K562 (cell line): Measurements from ENCODE around the gene NAV2. TPM values are rescaled to one million over a fixed set of nuclear protein-coding genes. Genes with fewer than 3 reads are reported as not detected.

Experiments
- ATAC-seq: fragments of 200-7000 bp; cut with Tn5 transposase; 3 replicates; pipeline ENCODE4 v1.9.1; 2020; ENCODE audit warnings: moderate library complexity
- BruUV-seq: library from RNA; stranded (reverse); fragments of 400-500 nt; replicated peaks from 2 replicates; lab custom pipeline; 2021; lab: Mats Ljungman, UMichigan
- CTCF ChIA-PET: fragments of 300-600 bp; formaldehyde crosslinking; extraction: SDS; loops from one replicate; lab custom pipeline; 2021; ENCODE audit warnings: low intra/inter-chr PET ratio; lab: Yijun Ruan, JAX
- POLR2A ChIA-PET: fragments of 300-600, 350-650 bp; sonication (Branson Sonifier 250); formaldehyde crosslinking; extraction: SDS; loops from one replicate; lab custom pipeline; 2021; ENCODE audit warnings: antibody characterized with exemption, inconsistent platforms; lab: Yijun Ruan, JAX
- DNase-seq, 4 experiments: peaks; one replicate each; pipeline versions ENCODE4 v3.0.0 to v3.0.0-alpha.2; 2011 to 2018; ENCODE audit warnings: low spot score in 3 of 4, mixed read lengths in 3 of 4; ENCODE audit errors: extremely low read depth in 1 of 4
- FAIRE-seq: peaks from 2 replicates; lab custom pipeline; 2011; peaks lifted over from hg19 to GRCh38; lab: Jason Lieb, UNC
- H2AFZ ChIP-seq: 2 replicates; pipeline ENCODE4 v1.6.0; 2011; ENCODE audit warnings: low read depth, low read length, control low read depth, inconsistent platforms
- H3K27ac ChIP-seq: fragments of 200-600 bp; 3 replicates; pipeline ENCODE4 v1.8.0; 2011; ENCODE audit warnings: low read depth, mild to moderate bottlenecking, control low read depth, inconsistent platforms, low read length, moderate library complexity, mixed read lengths; ENCODE audit errors: extremely low read depth
- H3K27me3 ChIP-seq, 2 experiments: fragments of 300-600 bp in 1 of 2; 2 replicates in 1 of 2; 3 replicates in 1 of 2; pipeline versions ENCODE4 v1.6.0 to v1.8.0; 2011; ENCODE audit warnings: inconsistent platforms in 2 of 2, low read length in 2 of 2, mild to moderate bottlenecking in 1 of 2, mixed read lengths in 1 of 2, moderate library complexity in 1 of 2; ENCODE audit not compliant: control insufficient read depth in 2 of 2, insufficient read depth in 2 of 2
- H3K36me3 ChIP-seq: fragments of 300-600 bp; 3 replicates; pipeline ENCODE4 v1.8.0; 2011; ENCODE audit warnings: mild to moderate bottlenecking, low read length, inconsistent platforms; ENCODE audit not compliant: control insufficient read depth, insufficient read depth
- H3K4me1 ChIP-seq, 2 experiments: fragments of 200-600 bp in 1 of 2; replicated peaks in 1 of 2; 2 replicates in 1 of 2; 3 replicates in 1 of 2; pipeline versions ENCODE4 v1.5.1 to v1.8.0; 2011; ENCODE audit warnings: inconsistent platforms in 2 of 2, low read length in 2 of 2, mild to moderate bottlenecking in 1 of 2, mixed read lengths in 1 of 2, moderate library complexity in 1 of 2; ENCODE audit not compliant: control insufficient read depth in 2 of 2, insufficient read depth in 2 of 2
- H3K4me2 ChIP-seq: 2 replicates; pipeline ENCODE4 v1.6.1; 2011; ENCODE audit warnings: low read length, control low read depth, inconsistent platforms, mixed read lengths; ENCODE audit not compliant: insufficient read depth
- H3K4me3 ChIP-seq: fragments of 200-600 bp; sonication (generic), shearing (Covaris generic); 2 replicates; pipeline ENCODE4 v1.5.1; 2016; ENCODE audit warnings: control low read depth, inconsistent platforms
- H3K79me2 ChIP-seq: fragments of 200-600 bp; 3 replicates; pipeline ENCODE4 v1.8.0; 2011; ENCODE audit warnings: low read length, inconsistent platforms; ENCODE audit not compliant: control insufficient read depth, insufficient read depth
- H3K9ac ChIP-seq, 2 experiments: 2 replicates each; pipeline versions ENCODE4 v1.6.0 to v1.6.1; 2011; ENCODE audit warnings: low read depth in 2 of 2, low read length in 2 of 2, control low read depth in 1 of 2, inconsistent platforms in 1 of 2, mild to moderate bottlenecking in 1 of 2, mixed read lengths in 1 of 2; ENCODE audit not compliant: insufficient read depth in 1 of 2
- H3K9me1 ChIP-seq: one replicate; pipeline ENCODE4 v1.6.0; 2011; ENCODE audit warnings: inconsistent platforms, mild to moderate bottlenecking, low read length, moderate library complexity; ENCODE audit not compliant: control insufficient read depth, insufficient read depth
- H3K9me3 ChIP-seq: replicated peaks from 2 replicates; pipeline ENCODE4 v1.5.1; 2011; ENCODE audit warnings: low read depth, low read length, inconsistent platforms; ENCODE audit not compliant: control insufficient read depth, insufficient read depth
- H4K20me1 ChIP-seq: replicated peaks from 2 replicates; pipeline ENCODE4 v1.6.1; 2011; ENCODE audit warnings: low read length, inconsistent platforms, mixed read lengths; ENCODE audit not compliant: control insufficient read depth, insufficient read depth
- CBX5 ChIP-seq: IDR thresholded peaks from 2 replicates; pipeline ENCODE4 v1.6.1; 2014; ENCODE audit warnings: low read depth, borderline replicate concordance
- KDM1A ChIP-seq, 2 experiments: fragments of 450-650 bp; IDR thresholded peaks; 2 replicates each; pipeline ENCODE4 v1.6.1; 2016; ENCODE audit warnings: mild to moderate bottlenecking in 2 of 2
- WGBS: fragments of 100-300 bp; shearing (Covaris generic); methylation state at CpG from one replicate; pipeline ENCODE4 v1.1.6; 2016; ENCODE audit warnings: low coverage, mixed read lengths; ENCODE audit not compliant: insufficient coverage; ENCODE audit errors: missing lambda C conversion rate; 5-methylcytosine and 5-hydroxymethylcytosine counted together
- in situ Hi-C: fragments of 300-500 bp; cut with MboI; formaldehyde crosslinking; loops from 4 replicates; pipeline ENCODE4 v1.15.0; 2018; ENCODE audit warnings: inconsistent platforms, mixed read lengths
- intact Hi-C: fragments of 100-400 bp; cut with micrococcal nuclease; formaldehyde crosslinking; loops from 2 replicates; pipeline ENCODE4 v1.14.2; 2022
- polyA plus RNA-seq, 8 experiments: library from polyadenylated mRNA; depleted of rRNA in 4 of 8; stranded (reverse) in 5 of 8; unstranded in 3 of 8; fragments of >200 nt; fragmentation: Nextera tagmentation in 2 of 8; fragmentation: Illumina TruSeq in 1 of 8; extraction: Ambion mirVana in 2 of 8; extraction: Trizol in 1 of 8; gene quantifications; 2 replicates each; pipeline versions ENCODE4 v1.2.1 to v1.2.3, GENCODE V29; 2011 to 2014; ENCODE audit warnings: inconsistent platforms in 1 of 8, missing spikeins in 1 of 8
- total RNA-seq, 7 experiments: library from RNA; depleted of rRNA in 6 of 7; stranded (reverse); fragments of >200 nt in 6 of 7; fragmentation: Illumina TruSeq in 2 of 7; extraction: Trizol in 2 of 7; gene quantifications; 2 replicates each; pipeline versions ENCODE4 v1.2.1 to v1.2.3, GENCODE V29; 2011 to 2021; ENCODE audit warnings: low replicate concordance in 1 of 7

The NAV2 gene
- total and polyA plus RNA-seq, 9 of the 15 experiments (the other 6 are each of a cell fraction or from before 2014, with no cell fraction given): 0.03 to 0.35 (median 0.05) TPM

DNA sequence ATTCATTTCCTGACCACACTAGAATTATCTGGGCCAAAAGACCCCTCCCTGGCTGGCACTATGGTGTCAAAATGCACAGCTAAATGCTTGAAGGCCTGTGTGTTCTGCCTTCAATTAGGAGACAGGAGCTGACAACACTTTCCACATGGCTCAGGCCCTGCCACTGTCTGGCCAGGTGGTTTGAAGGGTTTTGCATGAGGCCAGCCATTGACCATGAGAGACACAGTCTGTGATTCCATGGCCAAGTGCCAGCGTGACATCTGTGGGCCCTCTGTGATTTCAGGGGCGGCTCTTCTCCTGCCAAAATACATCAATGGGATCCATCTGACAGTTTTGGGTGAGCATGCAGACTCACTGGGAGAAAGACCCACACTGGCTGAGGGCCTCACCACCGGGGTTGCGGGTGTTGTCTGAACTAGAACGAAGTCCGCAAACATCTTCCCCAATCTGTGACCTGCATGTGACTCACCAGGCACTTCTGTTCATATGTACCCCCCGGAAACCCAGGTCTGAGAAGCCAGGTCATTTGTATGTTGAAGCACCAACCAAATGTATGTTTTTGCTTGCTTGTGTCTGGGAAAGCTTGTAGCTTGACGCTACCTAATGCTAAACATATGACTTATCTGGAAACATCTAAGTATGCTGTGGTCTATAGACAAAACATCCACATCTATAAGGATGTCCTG, 20.7 kb upstream of the NAV2 start:
- no peak overlapping the region for H3K27ac ChIP-seq
- ChIA-PET POLR2A (no interaction called here), CTCF (no interaction called here)
- H3K9ac ChIP-seq: no peak overlapping the region
- no peak overlapping the region for H3K4me2 ChIP-seq
- DNase-seq (no peak), FAIRE-seq (no peak), ATAC-seq (no peak)
- H3K79me2 ChIP-seq: no peaks in the 10 kb centered on the region
- H2AFZ ChIP-seq: no peak overlapping the region
- TF ChIP-seq CBX5: no peak
- intact Hi-C loops: no loop called here
- BruUV-seq: no TSS peak
- H3K36me3 ChIP-seq: no peaks in the 10 kb centered on the region
- H3K9me1 ChIP-seq: no peaks in the 10 kb centered on the region
- no peaks in the 10 kb centered on the region for H3K9me3 ChIP-seq
- no peaks in the 10 kb centered on the region for H4K20me1 ChIP-seq
- peaks cover 0 to 14% of the 10 kb centered on the region in 2 experiments; a peak in 1 of 5 replicates for H3K27me3 ChIP-seq
- under 1% methylated on average over 8 of the region's 8 CpGs for WGBS
- no peak overlapping the region for H3K4me3 ChIP-seq
- H3K4me1 ChIP-seq: no peaks in the 10 kb centered on the region
- in situ Hi-C loops: no loop called here

DNA sequence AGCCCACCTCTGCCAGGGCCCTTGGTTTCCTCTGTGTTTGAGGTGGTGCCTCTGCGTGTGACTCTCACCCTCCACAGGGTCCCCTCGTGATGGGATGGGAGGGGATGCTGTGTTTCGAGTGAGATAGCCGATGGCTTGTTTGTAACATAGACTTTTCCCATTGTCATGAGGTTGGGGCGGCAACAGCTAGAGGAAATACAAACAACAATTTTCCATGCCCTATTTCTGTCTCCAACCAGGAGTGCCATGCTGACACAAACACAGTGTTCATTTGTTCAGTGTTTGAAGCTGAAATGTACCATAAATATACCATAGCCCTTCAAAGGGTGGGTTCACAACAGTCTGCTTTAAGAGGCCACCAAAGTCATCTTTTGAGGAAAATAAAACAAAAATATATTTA, 19.5 kb upstream of the NAV2 start:
- Histone ChIP-seq H3K27ac (no peak overlapping the region), H4K20me1 (no peaks in the 10 kb centered on the region), H3K9me1 (no peaks in the 10 kb centered on the region), H3K36me3 (no peaks in the 10 kb centered on the region), H3K4me1 (no peaks in the 10 kb centered on the region), H2AFZ (no peak overlapping the region), H3K27me3 (peaks cover 0 to 14% of the 10 kb centered on the region in 2 experiments; a peak in 1 of 5 replicates), H3K79me2 (no peaks in the 10 kb centered on the region), H3K9ac (no peak overlapping the region), H3K9me3 (no peaks in the 10 kb centered on the region), H3K4me2 (no peak overlapping the region), H3K4me3 (no peak overlapping the region)
- CTCF ChIA-PET: no interaction called here
- POLR2A ChIA-PET: interaction anchor here (0.9 kb wide), 1 partner anchor 15 kb away, joined by 3 read pairs; no protein-coding TSS in a partner anchor
- FAIRE-seq (no peak), ATAC-seq (no peak), DNase-seq (no peak)
- intact Hi-C loops: no loop called here
- 0% methylated on average over 5 of the region's 5 CpGs for WGBS
- BruUV-seq: no TSS peak
- in situ Hi-C loops: no loop called here
- no peak for TF ChIP-seq KDM1A (IDR thresholded peaks at IDR 0.05)
